ENCODE results near the gene SBNO1. TPM values are rescaled to one million over a fixed set of nuclear protein-coding genes. Genes with fewer than 3 reads are reported as not detected.

The SBNO1 gene
- total and polyA plus RNA-seq, 2 donors (not counting 1 experiment from before 2014, with no cell fraction given): 5.9 to 47.5 TPM

GRCh38 chr12:123398177-123398549, 33.5 kb upstream of the SBNO1 start:
- H2AFZ ChIP-seq (ENCODE audit: insufficient read depth, low read depth, low read length, poor library complexity, severe bottlenecking): no peak overlapping the region
- no peak overlapping the region for H3K4me2 ChIP-seq (replicated peaks; ENCODE audit: low read depth, low read length, poor library complexity, severe bottlenecking)
- no peaks in the 10 kb centered on the region for H3K9me3 Mint-ChIP-seq (ENCODE audit: insufficient read depth)
- no peaks in the 10 kb centered on the region for H3K4me1 ChIP-seq (ENCODE audit: control insufficient read depth in 2 of 2, insufficient read depth in 2 of 2, low read length in 2 of 2)
- ChIA-PET POLR2A (interaction anchor here (0.7 kb wide), 2 partner anchors 74 to 75 kb away, joined by 8 to 10 read pairs; no protein-coding TSS in a partner anchor), CTCF (no interaction called here)
- H4K20me1 ChIP-seq (ENCODE audit: control insufficient read depth, insufficient read depth, low read length, poor library complexity, severe bottlenecking): peaks cover 18% of the 10 kb centered on the region
- no peaks in the 10 kb centered on the region for H3K9me3 ChIP-seq (ENCODE audit: control extremely low read depth in 1 of 3, control insufficient read depth in 2 of 3, insufficient read depth in 1 of 3, low read length in 2 of 3)
- ATAC-seq (ENCODE audit: low read depth): no peak
- peaks cover 70% of the 10 kb centered on the region for H3K79me2 ChIP-seq (ENCODE audit: control insufficient read depth, insufficient read depth, low read length)
- WGBS (ENCODE audit: insufficient coverage): 100% methylated on average over 8 of the region's 10 CpGs
- H3K27me3 Mint-ChIP-seq: no peaks in the 10 kb centered on the region
- peaks cover 16 to 52% of the 10 kb centered on the region in 2 experiments for H3K36me3 ChIP-seq (replicated peaks in 1 of 2; ENCODE audit: control extremely low read depth in 1 of 2, control insufficient read depth in 1 of 2, extremely low read depth in 1 of 2, insufficient read depth in 2 of 2, low read length in 1 of 2)
- DNase-seq: no peak
- no peak overlapping the region for H3K4me3 Mint-ChIP-seq
- H3K27ac ChIP-seq (ENCODE audit: low read length in 2 of 2): no peak overlapping the region
- H3K27me3 ChIP-seq (replicated peaks in 1 of 4; ENCODE audit: control extremely low read depth in 1 of 4, control insufficient read depth in 3 of 4, insufficient read depth in 4 of 4, low read length in 3 of 4): no peaks in the 10 kb centered on the region
- H3K9ac ChIP-seq (ENCODE audit: low read length): no peak overlapping the region
- intact Hi-C loops (cut with micrococcal nuclease): no loop called here
- H3K4me1 Mint-ChIP-seq: peaks cover 3% of the 10 kb centered on the region
- no peak for TF ChIP-seq CTCF (IDR thresholded peaks at IDR 0.05)
- TF ChIP-seq EZH2 (IDR thresholded peaks at IDR 0.05; ENCODE audit: borderline replicate concordance, insufficient read depth, low read depth, low read length, poor library complexity, severe bottlenecking): no peak
- H3K27ac Mint-ChIP-seq: no peak overlapping the region
- H3K4me3 ChIP-seq (ENCODE audit: control extremely low read depth in 1 of 5, extremely low read depth in 1 of 5, insufficient read depth in 1 of 5, low read depth in 2 of 5, low read length in 4 of 5): no peak overlapping the region

- no peak overlapping the region for H3K27ac Mint-ChIP-seq
- no peaks in the 10 kb centered on the region for H3K27me3 Mint-ChIP-seq
- no peak overlapping the region for H3K4me3 ChIP-seq (ENCODE audit: control extremely low read depth in 1 of 5, extremely low read depth in 1 of 5, insufficient read depth in 1 of 5, low read depth in 2 of 5, low read length in 4 of 5)
- H4K20me1 ChIP-seq (ENCODE audit: control insufficient read depth, insufficient read depth, low read length, poor library complexity, severe bottlenecking): peaks cover 17% of the 10 kb centered on the region
- H3K4me1 Mint-ChIP-seq: peaks cover under 1% of the 10 kb centered on the region
- no CpG with 5 or more reads among the region's 6 CpGs for WGBS (ENCODE audit: insufficient coverage)
- H3K36me3 ChIP-seq (replicated peaks in 1 of 2; ENCODE audit: control extremely low read depth in 1 of 2, control insufficient read depth in 1 of 2, extremely low read depth in 1 of 2, insufficient read depth in 2 of 2, low read length in 1 of 2): peaks cover 16 to 51% of the 10 kb centered on the region in 2 experiments
- peaks cover 74% of the 10 kb centered on the region for H3K79me2 ChIP-seq (ENCODE audit: control insufficient read depth, insufficient read depth, low read length)
- no peaks in the 10 kb centered on the region for H3K9me3 ChIP-seq (ENCODE audit: control extremely low read depth in 1 of 3, control insufficient read depth in 2 of 3, insufficient read depth in 1 of 3, low read length in 2 of 3)
- ChIA-PET CTCF (interaction anchor here (0.7 to 1.1 kb wide), 2 partner anchors 71 to 169 kb away, joined by 4 to 6 read pairs; no protein-coding TSS in a partner anchor), POLR2A (interaction anchor here (0.6 to 0.7 kb wide), 3 partner anchors 32 to 76 kb away, joined by 6 to 10 read pairs (median 8); no protein-coding TSS in a partner anchor)
- H2AFZ ChIP-seq (ENCODE audit: insufficient read depth, low read depth, low read length, poor library complexity, severe bottlenecking): no peak overlapping the region
- no peaks in the 10 kb centered on the region for H3K4me1 ChIP-seq (ENCODE audit: control insufficient read depth in 2 of 2, insufficient read depth in 2 of 2, low read length in 2 of 2)
- H3K27me3 ChIP-seq (replicated peaks in 1 of 4; ENCODE audit: control extremely low read depth in 1 of 4, control insufficient read depth in 3 of 4, insufficient read depth in 4 of 4, low read length in 3 of 4): no peaks in the 10 kb centered on the region
- no peak overlapping the region for H3K4me3 Mint-ChIP-seq
- no peaks in the 10 kb centered on the region for H3K9me3 Mint-ChIP-seq (ENCODE audit: insufficient read depth)
- DNase-seq (no peak), ATAC-seq (ENCODE audit: low read depth) (no peak)
- no peak overlapping the region for H3K9ac ChIP-seq (ENCODE audit: low read length)
- intact Hi-C loops (cut with micrococcal nuclease): no loop called here
- TF ChIP-seq CTCF (IDR thresholded peaks at IDR 0.05) (no peak), EZH2 (IDR thresholded peaks at IDR 0.05; ENCODE audit: borderline replicate concordance, insufficient read depth, low read depth, low read length, poor library complexity, severe bottlenecking) (no peak)
- H3K27ac ChIP-seq (ENCODE audit: low read length in 2 of 2): no peak overlapping the region
- H3K4me2 ChIP-seq (replicated peaks; ENCODE audit: low read depth, low read length, poor library complexity, severe bottlenecking): no peak overlapping the region
Measured at GRCh38 chr12:123397400-123397799, 32.8 kb upstream of the SBNO1 start.
